A673 (cell line): ENCODE results near the gene TMEFF1.

ENCODE experiments used
- EZH2 ChIP-seq: fragments of 200-600 bp; sonication (generic); IDR thresholded peaks from 2 replicates; pipeline ENCODE4 v1.6.1; 2017; ENCODE audit warnings: borderline replicate concordance, low read depth, mild to moderate bottlenecking, mixed read lengths, antibody characterized with exemption, low read length; ENCODE audit not compliant: poor library complexity, severe bottlenecking
- TF ChIP-seq, protein P1 (sequence below): fragments of 300-800, 200-600 bp; sonication (generic); conservative IDR thresholded peaks from 2 replicates; pipeline ENCODE4 v1.5.1; 2017; ENCODE audit warnings: low read depth, mild to moderate bottlenecking, antibody characterized with exemption, low read length, moderate library complexity, mixed read lengths

DNA sequence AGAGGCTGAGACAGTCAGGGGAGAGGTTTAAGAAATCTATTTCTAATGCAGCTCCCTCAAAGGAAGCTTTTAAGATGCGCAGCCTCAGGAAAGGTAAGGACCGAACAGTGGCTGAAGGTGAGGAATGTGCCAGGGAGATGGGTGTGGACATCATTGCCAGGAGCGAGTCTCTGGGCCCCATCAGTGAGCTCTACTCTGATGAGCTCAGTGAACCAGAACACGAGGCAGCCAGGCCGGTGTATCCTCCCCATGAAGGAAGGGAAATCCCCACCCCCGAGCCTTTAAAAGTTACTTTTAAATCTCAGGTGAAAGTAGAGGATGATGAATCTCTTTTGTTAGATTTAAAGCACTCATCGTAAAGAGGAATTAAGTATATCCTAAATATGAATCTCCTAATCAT is 113.1 kb downstream of the TMEFF1 start:
- TF ChIP-seq, protein P1, sequence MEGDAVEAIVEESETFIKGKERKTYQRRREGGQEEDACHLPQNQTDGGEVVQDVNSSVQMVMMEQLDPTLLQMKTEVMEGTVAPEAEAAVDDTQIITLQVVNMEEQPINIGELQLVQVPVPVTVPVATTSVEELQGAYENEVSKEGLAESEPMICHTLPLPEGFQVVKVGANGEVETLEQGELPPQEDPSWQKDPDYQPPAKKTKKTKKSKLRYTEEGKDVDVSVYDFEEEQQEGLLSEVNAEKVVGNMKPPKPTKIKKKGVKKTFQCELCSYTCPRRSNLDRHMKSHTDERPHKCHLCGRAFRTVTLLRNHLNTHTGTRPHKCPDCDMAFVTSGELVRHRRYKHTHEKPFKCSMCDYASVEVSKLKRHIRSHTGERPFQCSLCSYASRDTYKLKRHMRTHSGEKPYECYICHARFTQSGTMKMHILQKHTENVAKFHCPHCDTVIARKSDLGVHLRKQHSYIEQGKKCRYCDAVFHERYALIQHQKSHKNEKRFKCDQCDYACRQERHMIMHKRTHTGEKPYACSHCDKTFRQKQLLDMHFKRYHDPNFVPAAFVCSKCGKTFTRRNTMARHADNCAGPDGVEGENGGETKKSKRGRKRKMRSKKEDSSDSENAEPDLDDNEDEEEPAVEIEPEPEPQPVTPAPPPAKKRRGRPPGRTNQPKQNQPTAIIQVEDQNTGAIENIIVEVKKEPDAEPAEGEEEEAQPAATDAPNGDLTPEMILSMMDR: no peak
- no peak for TF ChIP-seq EZH2
